ENCODE data around the gene RBM28.
A peak's percentile ranks its signal among the peaks of the same experiment; 100 is the strongest.

The RBM28 gene

GRCh38 chr7:128388145-128388485 lies 44.4 kb upstream of the RBM28 start:
- H4K20me1 ChIP-seq (ENCODE audit: insufficient read depth, low read length) = no peaks in the 10 kb centered on the region
- H3K27me3 ChIP-seq (ENCODE audit: insufficient read depth, low read length, poor library complexity) = peaks cover 16% of the 10 kb centered on the region
- no peak overlapping the region for H2AFZ ChIP-seq (ENCODE audit: low read depth, low read length)
- H3K4me3 ChIP-seq (ENCODE audit: low read depth in 1 of 2, low read length in 2 of 2) = no peak overlapping the region
- H3K9me3 ChIP-seq (ENCODE audit: insufficient read depth, low read length, severe bottlenecking) = no peaks in the 10 kb centered on the region
- no peak overlapping the region for H3K9ac ChIP-seq (ENCODE audit: low read depth, low read length)
- H3K4me1 ChIP-seq (ENCODE audit: insufficient read depth, low read length) = no peaks in the 10 kb centered on the region
- TF ChIP-seq CTCF (IDR thresholded peaks at IDR 0.05; ENCODE audit: borderline replicate concordance, extremely low read depth, low read length, poor library complexity, severe bottlenecking) (no peak), EZH2 (IDR thresholded peaks at IDR 0.05; ENCODE audit: borderline replicate concordance, low read depth, low read length, severe bottlenecking) (no peak)
- no peaks in the 10 kb centered on the region for H3K79me2 ChIP-seq (ENCODE audit: insufficient read depth, low read length)
- DNase-seq (no peak), ATAC-seq (ENCODE audit: insufficient read depth, low read depth) (0 out of 3 replicates have a peak, but pooled peaks have one; percentile 4)
- no peak overlapping the region for H3K27ac ChIP-seq (ENCODE audit: low read length)
- no peaks in the 10 kb centered on the region for H3K36me3 ChIP-seq (ENCODE audit: insufficient read depth, low read length)
- no peak overlapping the region for H3K4me2 ChIP-seq (ENCODE audit: insufficient read depth, low read length)

GRCh38 chr7:128387216-128388144 lies 43.8 kb upstream of the RBM28 start:
- no peaks in the 10 kb centered on the region for H3K9me3 ChIP-seq (ENCODE audit: insufficient read depth, low read length, severe bottlenecking)
- no peaks in the 10 kb centered on the region for H3K36me3 ChIP-seq (ENCODE audit: insufficient read depth, low read length)
- TF ChIP-seq EZH2 (IDR thresholded peaks at IDR 0.05; ENCODE audit: borderline replicate concordance, low read depth, low read length, severe bottlenecking) = no peak
- peak; percentile 90 for TF ChIP-seq CTCF (IDR thresholded peaks at IDR 0.05; ENCODE audit: borderline replicate concordance, extremely low read depth, low read length, poor library complexity, severe bottlenecking)
- no peak overlapping the region for H3K27ac ChIP-seq (ENCODE audit: low read length)
- H3K4me3 ChIP-seq (ENCODE audit: low read depth in 1 of 2, low read length in 2 of 2) = no peak overlapping the region
- H3K4me1 ChIP-seq (ENCODE audit: insufficient read depth, low read length) = no peaks in the 10 kb centered on the region
- H3K4me2 ChIP-seq (ENCODE audit: insufficient read depth, low read length) = no peak overlapping the region
- H3K9ac ChIP-seq (ENCODE audit: low read depth, low read length) = no peak overlapping the region
- DNase-seq = peak; percentile 74
- no peak overlapping the region for H2AFZ ChIP-seq (ENCODE audit: low read depth, low read length)
- no peaks in the 10 kb centered on the region for H4K20me1 ChIP-seq (ENCODE audit: insufficient read depth, low read length)
- H3K27me3 ChIP-seq (ENCODE audit: insufficient read depth, low read length, poor library complexity) = peaks cover 16% of the 10 kb centered on the region
- no peaks in the 10 kb centered on the region for H3K79me2 ChIP-seq (ENCODE audit: insufficient read depth, low read length)
- ATAC-seq (ENCODE audit: insufficient read depth, low read depth) = peak; percentile 92

- no peaks in the 10 kb centered on the region for H3K36me3 ChIP-seq (ENCODE audit: insufficient read depth, low read length)
- no peaks in the 10 kb centered on the region for H3K4me1 ChIP-seq (ENCODE audit: insufficient read depth, low read length)
- no peak overlapping the region for H3K27ac ChIP-seq (ENCODE audit: low read length)
- no peak overlapping the region for H2AFZ ChIP-seq (ENCODE audit: low read depth, low read length)
- no peaks in the 10 kb centered on the region for H3K9me3 ChIP-seq (ENCODE audit: insufficient read depth, low read length, severe bottlenecking)
- H3K4me2 ChIP-seq (ENCODE audit: insufficient read depth, low read length) = no peak overlapping the region
- DNase-seq (no peak), ATAC-seq (ENCODE audit: insufficient read depth, low read depth) (no peak)
- peaks cover 16% of the 10 kb centered on the region for H3K27me3 ChIP-seq (ENCODE audit: insufficient read depth, low read length, poor library complexity)
- no peak overlapping the region for H3K9ac ChIP-seq (ENCODE audit: low read depth, low read length)
- H4K20me1 ChIP-seq (ENCODE audit: insufficient read depth, low read length) = no peaks in the 10 kb centered on the region
- no peaks in the 10 kb centered on the region for H3K79me2 ChIP-seq (ENCODE audit: insufficient read depth, low read length)
- H3K4me3 ChIP-seq (ENCODE audit: low read depth in 1 of 2, low read length in 2 of 2) = no peak overlapping the region
- TF ChIP-seq EZH2 (IDR thresholded peaks at IDR 0.05; ENCODE audit: borderline replicate concordance, low read depth, low read length, severe bottlenecking) (no peak), CTCF (IDR thresholded peaks at IDR 0.05; ENCODE audit: borderline replicate concordance, extremely low read depth, low read length, poor library complexity, severe bottlenecking) (no peak)
These were observed 42.5 kb upstream of the RBM28 start for GRCh38 chr7:128385988-128386925.

All from DND-41 (cell line).